Mesothelial cell of epicardium (in vitro differentiated cells): ENCODE measurements around the gene ZNF618. TPM values are rescaled to one million over a fixed set of nuclear protein-coding genes. Genes with fewer than 3 reads are reported as not detected.

Experiments
- DNase-seq, 2 experiments: peaks; one replicate each; pipeline ENCODE4 v3.0.0; 2021; ENCODE audit warnings: low spot score in 2 of 2; ENCODE audit not compliant: unreplicated experiment in 2 of 2
- H3K27ac Mint-ChIP-seq: 2 replicates; pipeline ENCODE4 v1.8.0; 2021; ENCODE audit warnings: mixed read lengths
- H3K27me3 Mint-ChIP-seq: 2 replicates; pipeline ENCODE4 v1.8.0; 2021; ENCODE audit warnings: low read depth, mixed read lengths
- H3K36me3 Mint-ChIP-seq: 2 replicates; pipeline ENCODE4 v1.8.0; 2021; ENCODE audit warnings: mixed read lengths
- H3K4me1 Mint-ChIP-seq: 2 replicates; pipeline ENCODE4 v1.8.0; 2021; ENCODE audit warnings: mixed read lengths
- H3K4me3 Mint-ChIP-seq: 2 replicates; pipeline ENCODE4 v1.8.0; 2021; ENCODE audit warnings: mild to moderate bottlenecking, moderate library complexity, mixed read lengths
- H3K9me3 Mint-ChIP-seq: 2 replicates; pipeline ENCODE4 v1.8.0; 2021; ENCODE audit warnings: mixed read lengths
- CTCF ChIP-seq: fragments of 200-600 bp; sonication (generic); IDR thresholded peaks from one replicate; pipeline ENCODE4 v1.5.0; 2021; ENCODE audit warnings: antibody characterized with exemption; ENCODE audit not compliant: unreplicated experiment
- total RNA-seq: library from RNA; stranded (reverse); gene quantifications from 3 replicates; pipeline ENCODE4 v1.2.1, GENCODE V29; 2021

The ZNF618 gene
- total RNA-seq, 1 donor from 2014 or later: 78.9 TPM

GRCh38 chr9:114097613-114098020 lies 221.5 kb downstream of the ZNF618 start:
- H3K27me3 Mint-ChIP-seq: peaks cover 45% of the 10 kb centered on the region
- DNase-seq: no peak
- no peak overlapping the region for H3K27ac Mint-ChIP-seq
- peaks cover 10% of the 10 kb centered on the region for H3K9me3 Mint-ChIP-seq
- H3K4me1 Mint-ChIP-seq: peaks cover 12% of the 10 kb centered on the region
- H3K36me3 Mint-ChIP-seq: peaks cover 7% of the 10 kb centered on the region
- H3K4me3 Mint-ChIP-seq: peak overlapping the region; percentile 48
- no peak for TF ChIP-seq CTCF

GRCh38 chr9:114098021-114098935 lies 222.2 kb downstream of the ZNF618 start:
- peak; percentile 53 to 56 for DNase-seq
- H3K9me3 Mint-ChIP-seq: peaks cover 12% of the 10 kb centered on the region
- no peak for TF ChIP-seq CTCF
- H3K4me3 Mint-ChIP-seq: peak overlapping the region; percentile 62
- H3K27ac Mint-ChIP-seq: no peak overlapping the region
- peaks cover 8% of the 10 kb centered on the region for H3K36me3 Mint-ChIP-seq
- H3K27me3 Mint-ChIP-seq: peaks cover 47% of the 10 kb centered on the region
- peaks cover 12% of the 10 kb centered on the region for H3K4me1 Mint-ChIP-seq

DNA sequence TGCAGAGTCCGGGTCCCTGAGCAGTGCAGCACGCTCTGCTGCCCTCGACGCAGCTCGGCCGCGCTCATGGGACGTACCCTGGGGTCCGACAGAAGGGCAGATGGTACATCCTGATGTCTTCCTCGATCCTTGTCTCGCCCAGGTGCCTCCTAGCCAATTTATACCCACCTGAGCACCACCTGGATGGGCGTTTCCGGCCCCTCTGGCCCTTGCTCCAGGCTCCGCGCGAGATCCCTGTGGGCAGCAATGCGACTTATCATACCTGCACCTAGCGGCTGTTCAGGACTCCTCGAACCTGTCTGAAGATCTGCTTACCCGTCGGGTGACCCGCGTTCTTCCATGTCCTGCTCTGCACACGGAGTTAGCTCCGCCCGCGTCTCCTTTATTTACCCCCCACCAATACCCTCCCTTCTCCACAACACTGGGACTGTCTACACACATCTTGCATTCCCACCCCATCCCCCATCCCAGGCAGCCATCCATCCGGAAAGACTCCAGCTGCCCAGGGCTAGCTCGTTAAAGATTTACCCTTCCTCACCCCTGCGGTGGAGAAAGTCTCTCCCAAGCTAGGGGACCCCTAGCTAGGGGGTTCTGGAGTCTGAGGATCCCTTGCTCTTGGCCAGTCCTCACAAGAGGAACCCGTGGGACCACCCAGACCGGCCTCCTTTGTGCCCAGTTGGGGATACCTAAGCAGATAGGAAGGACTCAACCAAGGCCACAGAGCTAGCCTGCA lies 223.0 kb downstream of the ZNF618 start, which contains the start of gene KIF12:
Gene KIF12 (minus strand): TSS at position 357 of the 733 bp plus-strand sequence. CDS start 16 bp downstream, at position 341.
- H3K27me3 Mint-ChIP-seq: peaks cover 52% of the 10 kb centered on the region
- H3K4me1 Mint-ChIP-seq: peaks cover 12% of the 10 kb centered on the region
- H3K4me3 Mint-ChIP-seq: peak within 1 kb of the TSS; percentile 62
- H3K27ac Mint-ChIP-seq: no peak within 1 kb of the TSS
- H3K36me3 Mint-ChIP-seq: peaks cover 8% of the 10 kb centered on the region
- TF ChIP-seq CTCF: no peak
- no peak for DNase-seq
- H3K9me3 Mint-ChIP-seq: peaks cover 12% of the 10 kb centered on the region

DNA sequence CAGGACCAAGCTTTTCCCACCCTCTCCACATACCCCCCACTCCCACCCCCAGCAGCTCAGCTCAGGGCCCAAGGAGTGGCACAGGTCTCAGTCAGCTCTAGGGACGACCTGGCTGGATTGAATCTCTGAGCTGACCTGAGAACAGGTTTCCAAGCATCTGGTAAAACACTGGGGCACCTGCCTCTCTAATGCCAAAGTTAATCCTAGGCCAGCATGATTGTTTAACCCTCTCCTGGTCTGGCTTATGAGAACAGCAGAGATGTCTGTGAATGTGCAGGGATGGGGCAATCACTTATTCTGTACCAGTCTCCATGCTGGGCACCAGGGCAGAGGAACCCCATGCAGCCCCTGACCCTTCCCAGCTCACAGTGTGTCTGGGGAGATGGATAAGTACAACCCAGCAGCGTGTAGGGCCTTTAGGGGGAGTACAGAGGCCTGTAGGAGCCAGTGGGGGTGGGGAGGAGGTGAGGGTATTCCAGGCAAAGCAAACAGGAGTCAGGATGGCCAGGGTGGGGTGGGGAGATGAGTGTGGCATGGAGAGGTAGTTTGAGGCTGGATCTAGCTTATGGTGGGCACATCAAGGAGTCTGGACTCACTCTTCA lies 223.7 kb downstream of the ZNF618 start:
- Mint-ChIP-seq H3K36me3 (peaks cover 8% of the 10 kb centered on the region), H3K27ac (no peak overlapping the region), H3K4me3 (no peak overlapping the region), H3K9me3 (peaks cover 12% of the 10 kb centered on the region), H3K27me3 (peaks cover 56% of the 10 kb centered on the region), H3K4me1 (peaks cover 12% of the 10 kb centered on the region)
- TF ChIP-seq CTCF: no peak
- no peak for DNase-seq

DNA sequence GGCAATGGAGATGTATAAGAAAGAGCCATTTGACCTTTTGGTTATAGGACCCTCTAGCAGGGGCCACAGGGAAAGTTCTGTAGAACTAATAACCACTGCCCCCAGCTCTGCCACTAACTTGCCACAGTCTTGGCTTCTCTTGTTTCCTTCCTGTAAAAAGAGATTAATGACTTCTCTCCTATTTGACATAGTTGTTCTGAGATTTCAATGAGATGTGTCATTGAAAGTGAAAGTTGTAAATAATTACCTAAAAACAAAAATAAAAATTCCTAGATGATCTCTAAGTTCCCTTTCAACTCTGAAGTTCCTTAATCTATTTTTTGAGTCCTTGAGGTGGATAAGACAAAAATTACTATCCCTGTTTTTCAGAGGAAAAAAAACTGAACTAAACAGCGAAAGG lies 224.4 kb downstream of the ZNF618 start:
- Mint-ChIP-seq H3K27ac (no peak overlapping the region), H3K36me3 (peaks cover 8% of the 10 kb centered on the region), H3K4me1 (peaks cover 12% of the 10 kb centered on the region), H3K9me3 (peaks cover 12% of the 10 kb centered on the region), H3K4me3 (no peak overlapping the region), H3K27me3 (peaks cover 63% of the 10 kb centered on the region)
- TF ChIP-seq CTCF: no peak
- DNase-seq: no peak
